K562 (cell line): ENCODE results near the gene HIVEP1. TPM values are rescaled to one million over a fixed set of nuclear protein-coding genes. Genes with fewer than 3 reads are reported as not detected.

Experiments
- BCOR ChIP-seq: fragments of 450-650 bp; IDR thresholded peaks from 2 replicates; pipeline ENCODE4 v1.6.1; 2016
- BDP1 ChIP-seq: IDR thresholded peaks from 3 replicates; pipeline ENCODE4 v1.6.1; 2011; ENCODE audit not compliant: insufficient read length, insufficient read depth
- BHLHE40 ChIP-seq: IDR thresholded peaks from 2 replicates; pipeline ENCODE4 v1.6.1; 2011; ENCODE audit warnings: low read length, improper control_type of control experiment
- CEBPB ChIP-seq: fragments of 450-650 bp; IDR thresholded peaks from 2 replicates; pipeline ENCODE4 v1.6.1; 2016; ENCODE audit warnings: missing genetic modification characterization, missing compliant biosample characterization
- FOXA1 ChIP-seq: fragments of 450-650 bp; IDR thresholded peaks from 2 replicates; pipeline ENCODE4 v1.6.1; 2016; ENCODE audit warnings: mild to moderate bottlenecking, borderline replicate concordance
- FOXK2 ChIP-seq, 2 experiments: fragments of 450-650 bp; IDR thresholded peaks in 1 of 2; conservative IDR thresholded peaks in 1 of 2; 2 replicates each; pipeline ENCODE4 v1.6.1; 2016; ENCODE audit warnings: low read depth in 2 of 2, mild to moderate bottlenecking in 1 of 2
- HIVEP1 ChIP-seq: fragments of 250-450 bp; sonication (Bioruptor Pico); IDR thresholded peaks from 2 replicates; pipeline ENCODE4 v1.4.0; 2020; ENCODE audit warnings: mild to moderate bottlenecking
- HLTF ChIP-seq: fragments of 450-650 bp; IDR thresholded peaks from 2 replicates; pipeline ENCODE4 v1.6.1; 2016
- MYC ChIP-seq, 2 experiments: fragments of 250-450 bp in 1 of 2; sonication (Bioruptor Pico) in 1 of 2; IDR thresholded peaks; 2 replicates each; pipeline versions ENCODE4 v1.5.1 to v1.6.1; 2012 to 2021; ENCODE audit warnings: low read depth in 2 of 2, borderline replicate concordance in 1 of 2, improper control_type of control experiment in 1 of 2, low read length in 1 of 2, mild to moderate bottlenecking in 1 of 2, moderate library complexity in 1 of 2
- NCOA6 ChIP-seq: fragments of 450-650 bp; IDR thresholded peaks from 2 replicates; pipeline ENCODE4 v1.6.1; 2017; ENCODE audit warnings: mild to moderate bottlenecking
- NONO ChIP-seq, 2 experiments: fragments of 200-400 bp in 1 of 2; fragments of 450-650 bp in 1 of 2; formaldehyde crosslinking in 1 of 2; IDR thresholded peaks; 2 replicates each; pipeline ENCODE4 v1.6.1; 2017; ENCODE audit warnings: low read depth in 2 of 2, mild to moderate bottlenecking in 2 of 2, moderate library complexity in 2 of 2, low read length in 1 of 2
- SMAD3 ChIP-seq: fragments of 450-650 bp; formaldehyde crosslinking; conservative IDR thresholded peaks from 2 replicates; pipeline ENCODE4 v1.4.0; 2020; ENCODE audit warnings: mild to moderate bottlenecking
- SMARCA4 ChIP-seq: fragments of 450-650 bp; IDR thresholded peaks from 2 replicates; pipeline ENCODE4 v1.6.1; 2016
- SREBF1 ChIP-seq: fragments of 150-350 bp; IDR thresholded peaks from 2 replicates; pipeline ENCODE4 v1.6.1; 2014; ENCODE audit warnings: antibody characterized with exemption, low read depth, low read length, borderline replicate concordance
- TAF15 ChIP-seq: fragments of 200-400 bp; formaldehyde crosslinking; IDR thresholded peaks from 2 replicates; pipeline ENCODE4 v1.6.1; 2017; ENCODE audit warnings: mild to moderate bottlenecking, low read depth, low read length, moderate library complexity
- TCF3 ChIP-seq: sonication (generic); formaldehyde crosslinking; IDR thresholded peaks from 2 replicates; pipeline ENCODE4 v1.4.0; 2020; ENCODE audit warnings: mild to moderate bottlenecking, missing genetic modification reagents
- ZKSCAN1 ChIP-seq: fragments of 150-350 bp; IDR thresholded peaks from 2 replicates; pipeline ENCODE4 v1.6.1; 2016; ENCODE audit warnings: low read depth, low read length
- ZNF263 ChIP-seq: sonication (generic); formaldehyde crosslinking; IDR thresholded peaks from 2 replicates; pipeline ENCODE4 v1.8.0; 2022; ENCODE audit warnings: mild to moderate bottlenecking, missing genetic modification reagents, borderline replicate concordance
- ZNF311 ChIP-seq: fragments of 250-450 bp; sonication (Bioruptor Pico); IDR thresholded peaks from 2 replicates; pipeline ENCODE4 v1.4.0; 2020; ENCODE audit warnings: mild to moderate bottlenecking, moderate library complexity
- polyA plus RNA-seq, 8 experiments: library from polyadenylated mRNA; depleted of rRNA in 4 of 8; stranded (reverse) in 5 of 8; unstranded in 3 of 8; fragments of >200 nt; fragmentation: Nextera tagmentation in 2 of 8; fragmentation: Illumina TruSeq in 1 of 8; extraction: Ambion mirVana in 2 of 8; extraction: Trizol in 1 of 8; gene quantifications; 2 replicates each; pipeline versions ENCODE4 v1.2.1 to v1.2.3, GENCODE V29; 2011 to 2014; ENCODE audit warnings: inconsistent platforms in 1 of 8, missing spikeins in 1 of 8
- total RNA-seq, 7 experiments: library from RNA; depleted of rRNA in 6 of 7; stranded (reverse); fragments of >200 nt in 6 of 7; fragmentation: Illumina TruSeq in 2 of 7; extraction: Trizol in 2 of 7; gene quantifications; 2 replicates each; pipeline versions ENCODE4 v1.2.1 to v1.2.3, GENCODE V29; 2011 to 2021; ENCODE audit warnings: low replicate concordance in 1 of 7
- TF ChIP-seq, protein P1 (sequence below): fragments of 250-450 bp; sonication (Bioruptor Pico); IDR thresholded peaks from 2 replicates; pipeline ENCODE4 v1.8.0; 2021; ENCODE audit warnings: mild to moderate bottlenecking, moderate library complexity
- TF ChIP-seq, protein P2 (sequence below): sonication (generic); formaldehyde crosslinking; IDR thresholded peaks from 2 replicates; pipeline ENCODE4 v1.8.0; 2023; ENCODE audit warnings: mild to moderate bottlenecking, missing genetic modification reagents
- TF ChIP-seq, protein P3 (sequence below), 2 experiments: fragments of 200-800 bp in 1 of 2; sonication (Bioruptor generic) in 1 of 2; sonication (generic) in 1 of 2; formaldehyde crosslinking in 1 of 2; IDR thresholded peaks in 1 of 2; conservative IDR thresholded peaks in 1 of 2; 2 replicates each; pipeline versions ENCODE4 v1.5.0 to v1.6.1; 2016 to 2020; ENCODE audit warnings: missing compliant biosample characterization in 1 of 2, missing genetic modification characterization in 1 of 2, missing genetic modification reagents in 1 of 2

Gene HIVEP1
- total and polyA plus RNA-seq, 9 of the 15 experiments (the other 6 are each of a cell fraction or from before 2014, with no cell fraction given): 6.0 to 33.3 (median 21.7) TPM

DNA sequence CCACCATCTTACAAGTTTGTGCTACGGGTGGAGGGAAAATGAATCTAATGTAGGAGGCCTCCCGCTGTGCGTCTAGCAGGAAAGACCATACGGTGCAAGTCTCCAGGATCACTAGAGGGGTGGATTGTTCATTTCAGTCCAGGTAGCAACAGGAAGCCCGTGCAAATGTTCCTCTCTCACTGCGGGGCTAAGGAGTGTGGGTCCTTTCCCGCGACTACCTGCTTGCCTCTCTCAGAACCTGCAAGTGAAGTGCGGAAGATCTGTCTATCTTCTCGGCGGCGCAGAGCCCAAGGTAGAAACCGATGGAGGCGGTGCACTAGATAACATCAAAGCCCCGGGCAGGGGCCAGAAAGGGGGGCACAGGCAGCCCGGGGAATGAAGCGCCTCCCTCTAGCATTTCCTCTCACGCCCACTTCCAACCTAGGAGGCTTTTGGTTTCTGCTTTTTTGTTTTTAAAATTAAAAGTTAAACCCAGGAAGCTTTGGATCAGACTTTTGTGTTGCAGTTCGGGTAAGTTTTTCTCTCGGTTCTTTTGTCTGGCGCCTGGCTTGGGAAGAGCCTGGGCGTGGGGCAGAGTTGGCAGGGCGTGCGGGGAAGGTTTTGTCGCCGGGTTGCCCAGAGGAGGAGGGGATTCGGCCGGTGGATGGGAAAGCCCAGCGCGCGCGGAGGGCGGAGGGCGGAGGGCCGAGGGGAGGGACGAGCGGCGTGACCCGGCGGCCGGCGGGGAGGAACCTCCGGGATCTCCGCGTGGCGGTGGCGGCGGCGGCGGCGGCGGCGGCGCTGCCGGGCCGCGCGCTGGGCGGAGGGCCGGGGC, 3.5 kb upstream of the HIVEP1 start (continued):
- TF ChIP-seq TAF15: no peak
- TF ChIP-seq, protein P1, sequence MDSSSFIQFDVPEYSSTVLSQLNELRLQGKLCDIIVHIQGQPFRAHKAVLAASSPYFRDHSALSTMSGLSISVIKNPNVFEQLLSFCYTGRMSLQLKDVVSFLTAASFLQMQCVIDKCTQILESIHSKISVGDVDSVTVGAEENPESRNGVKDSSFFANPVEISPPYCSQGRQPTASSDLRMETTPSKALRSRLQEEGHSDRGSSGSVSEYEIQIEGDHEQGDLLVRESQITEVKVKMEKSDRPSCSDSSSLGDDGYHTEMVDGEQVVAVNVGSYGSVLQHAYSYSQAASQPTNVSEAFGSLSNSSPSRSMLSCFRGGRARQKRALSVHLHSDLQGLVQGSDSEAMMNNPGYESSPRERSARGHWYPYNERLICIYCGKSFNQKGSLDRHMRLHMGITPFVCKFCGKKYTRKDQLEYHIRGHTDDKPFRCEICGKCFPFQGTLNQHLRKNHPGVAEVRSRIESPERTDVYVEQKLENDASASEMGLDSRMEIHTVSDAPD (CRISPR knock-in tag): no peak
- peak; percentile 85; the same call in 1 of the 2 replicates for TF ChIP-seq MYC (IDR thresholded peaks at IDR 0.05; ENCODE audit: low read depth, low read length)
- TF ChIP-seq MYC (CRISPR knock-in tag; IDR thresholded peaks at IDR 0.05; ENCODE audit: borderline replicate concordance, low read depth): no peak
- no peak for TF ChIP-seq NONO (IDR thresholded peaks at IDR 0.05; ENCODE audit: low read depth in 2 of 2, low read length in 1 of 2)
- 0 out of 2 replicates have a peak, but pooled peaks have one; percentile 36 for TF ChIP-seq SREBF1
- TF ChIP-seq, protein P2, sequence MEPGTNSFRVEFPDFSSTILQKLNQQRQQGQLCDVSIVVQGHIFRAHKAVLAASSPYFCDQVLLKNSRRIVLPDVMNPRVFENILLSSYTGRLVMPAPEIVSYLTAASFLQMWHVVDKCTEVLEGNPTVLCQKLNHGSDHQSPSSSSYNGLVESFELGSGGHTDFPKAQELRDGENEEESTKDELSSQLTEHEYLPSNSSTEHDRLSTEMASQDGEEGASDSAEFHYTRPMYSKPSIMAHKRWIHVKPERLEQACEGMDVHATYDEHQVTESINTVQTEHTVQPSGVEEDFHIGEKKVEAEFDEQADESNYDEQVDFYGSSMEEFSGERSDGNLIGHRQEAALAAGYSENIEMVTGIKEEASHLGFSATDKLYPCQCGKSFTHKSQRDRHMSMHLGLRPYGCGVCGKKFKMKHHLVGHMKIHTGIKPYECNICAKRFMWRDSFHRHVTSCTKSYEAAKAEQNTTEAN (CRISPR knock-in tag): no peak
- TF ChIP-seq SMAD3 (CRISPR knock-in tag): no peak
- TF ChIP-seq HIVEP1 (CRISPR knock-in tag): no peak
- TF ChIP-seq HLTF: peak; percentile 29; the same call in 1 of the 2 replicates
- no peak for TF ChIP-seq FOXA1
- TF ChIP-seq, protein P3, sequence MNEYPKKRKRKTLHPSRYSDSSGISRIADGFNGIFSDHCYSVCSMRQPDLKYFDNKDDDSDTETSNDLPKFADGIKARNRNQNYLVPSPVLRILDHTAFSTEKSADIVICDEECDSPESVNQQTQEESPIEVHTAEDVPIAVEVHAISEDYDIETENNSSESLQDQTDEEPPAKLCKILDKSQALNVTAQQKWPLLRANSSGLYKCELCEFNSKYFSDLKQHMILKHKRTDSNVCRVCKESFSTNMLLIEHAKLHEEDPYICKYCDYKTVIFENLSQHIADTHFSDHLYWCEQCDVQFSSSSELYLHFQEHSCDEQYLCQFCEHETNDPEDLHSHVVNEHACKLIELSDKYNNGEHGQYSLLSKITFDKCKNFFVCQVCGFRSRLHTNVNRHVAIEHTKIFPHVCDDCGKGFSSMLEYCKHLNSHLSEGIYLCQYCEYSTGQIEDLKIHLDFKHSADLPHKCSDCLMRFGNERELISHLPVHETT (CRISPR knock-in tag; conservative IDR thresholded peaks at IDR 0.05 in 1 of 2, IDR thresholded peaks at IDR 0.05 in 1 of 2): peak in 1 of 2 experiments; percentile 96; a peak in 2 of 4 replicates
- no peak for TF ChIP-seq ZKSCAN1
- TF ChIP-seq SMARCA4: peak; percentile 82
- TF ChIP-seq TCF3 (CRISPR knock-in tag): no peak
- TF ChIP-seq BCOR: peak; percentile 72; the same call in 1 of the 2 replicates
- peak; percentile 58; the same call in 1 of the 2 replicates for TF ChIP-seq ZNF263
- TF ChIP-seq BDP1: no peak
- TF ChIP-seq NCOA6: no peak
- TF ChIP-seq ZNF311: 0 out of 2 replicates have a peak, but pooled peaks have one; percentile 15
- TF ChIP-seq CEBPB: no peak
- TF ChIP-seq FOXK2 (conservative IDR thresholded peaks at IDR 0.05 in 1 of 2, IDR thresholded peaks at IDR 0.05 in 1 of 2; ENCODE audit: low read depth in 2 of 2): 0 out of 4 replicates have a peak, but pooled peaks of 1 of the 2 experiments have one; percentile 36
- TF ChIP-seq BHLHE40: peak; percentile 62; the same call in 1 of the 2 replicates
